ENCODE measurements around the gene DYDC2. TPM values are rescaled to one million over a fixed set of nuclear protein-coding genes. Genes with fewer than 3 reads are reported as not detected.

DYDC2 gene
- total and polyA plus RNA-seq, 9 of the 15 experiments (the other 6 are each of a cell fraction or from before 2014, with no cell fraction given), result 0.06 to 0.34 (median 0.15) TPM; not detected in 5

DNA sequence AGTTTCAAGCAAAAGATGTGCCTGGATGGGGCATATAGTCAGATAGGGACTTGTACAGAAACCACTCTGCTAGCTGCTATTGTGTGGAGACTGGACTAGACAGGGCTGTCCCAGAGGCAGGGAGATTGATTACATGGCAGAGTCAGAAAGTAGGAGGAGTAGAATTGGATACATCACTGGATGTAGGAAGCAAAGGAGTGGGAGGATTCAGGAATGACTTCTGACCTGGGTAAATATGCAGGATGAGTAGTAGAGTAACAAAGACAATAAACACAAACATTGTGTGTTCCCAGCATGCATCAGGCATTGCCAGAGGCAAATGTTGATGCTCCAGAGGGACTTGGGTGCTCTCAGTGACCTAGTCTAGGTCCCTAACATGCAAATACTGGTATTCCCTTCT lies 36.2 kb upstream of the DYDC2 start:
- H3K9me1 ChIP-seq (ENCODE audit: control insufficient read depth, insufficient read depth, low read length), result no peaks in the 10 kb centered on the region
- no peaks in the 10 kb centered on the region for H3K79me2 ChIP-seq (ENCODE audit: control insufficient read depth, insufficient read depth, low read length)
- no TSS peak for BruUV-seq (replicated peaks)
- H3K4me3 ChIP-seq, result no peak overlapping the region
- peaks cover 3 to 15% of the 10 kb centered on the region in 2 experiments; a peak in 2 of 5 replicates for H3K27me3 ChIP-seq (ENCODE audit: control insufficient read depth in 2 of 2, insufficient read depth in 2 of 2, low read length in 2 of 2)
- FAIRE-seq, result no peak
- no peaks in the 10 kb centered on the region for H3K36me3 ChIP-seq (ENCODE audit: control insufficient read depth, insufficient read depth, low read length)
- no peak overlapping the region for H3K9ac ChIP-seq (ENCODE audit: insufficient read depth in 1 of 2, low read depth in 2 of 2, low read length in 2 of 2)
- ChIA-PET POLR2A (no interaction called here), CTCF (ENCODE audit: low intra/inter-chr PET ratio) (no interaction called here)
- no peak overlapping the region for H2AFZ ChIP-seq (ENCODE audit: low read depth, low read length)
- no peak for TF ChIP-seq FUS (optimal IDR thresholded peaks at IDR 0.05; ENCODE audit: low read depth, low read length)
- TF ChIP-seq MTA1 (IDR thresholded peaks at IDR 0.05; ENCODE audit: borderline replicate concordance), result no peak
- no peak for TF ChIP-seq RBM34 (IDR thresholded peaks at IDR 0.05; ENCODE audit: borderline replicate concordance, insufficient read depth, low read length)
- no peak for TF ChIP-seq NFRKB (IDR thresholded peaks at IDR 0.05; ENCODE audit: low read depth)
- no peak for TF ChIP-seq POLR2H (tag; IDR thresholded peaks at IDR 0.05; ENCODE audit: low read depth)
- TF ChIP-seq HMGN3 (IDR thresholded peaks at IDR 0.05; ENCODE audit: borderline replicate concordance, extremely low read depth, insufficient read length, low read depth, low read length), result no peak
- no peak for TF ChIP-seq FOXK1 (CRISPR knock-in tag; IDR thresholded peaks at IDR 0.05; ENCODE audit: borderline replicate concordance)
- no peak for TF ChIP-seq ZC3H4 (CRISPR knock-in tag; IDR thresholded peaks at IDR 0.05; ENCODE audit: borderline replicate concordance)
- TF ChIP-seq NCOA2 (IDR thresholded peaks at IDR 0.05; ENCODE audit: partially characterized antibody in 2 of 2), result no peak
- no peak for TF ChIP-seq RFX5 (IDR thresholded peaks at IDR 0.05; ENCODE audit: low read depth, low read length)
- TF ChIP-seq, protein P1, sequence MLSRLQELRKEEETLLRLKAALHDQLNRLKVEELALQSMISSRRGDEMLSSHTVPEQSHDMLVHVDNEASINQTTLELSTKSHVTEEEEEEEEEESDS (CRISPR knock-in tag; IDR thresholded peaks at IDR 0.05), result no peak
- no peak for TF ChIP-seq ZBTB8A (IDR thresholded peaks at IDR 0.05; ENCODE audit: partially characterized antibody)
- TF ChIP-seq, protein P2, sequence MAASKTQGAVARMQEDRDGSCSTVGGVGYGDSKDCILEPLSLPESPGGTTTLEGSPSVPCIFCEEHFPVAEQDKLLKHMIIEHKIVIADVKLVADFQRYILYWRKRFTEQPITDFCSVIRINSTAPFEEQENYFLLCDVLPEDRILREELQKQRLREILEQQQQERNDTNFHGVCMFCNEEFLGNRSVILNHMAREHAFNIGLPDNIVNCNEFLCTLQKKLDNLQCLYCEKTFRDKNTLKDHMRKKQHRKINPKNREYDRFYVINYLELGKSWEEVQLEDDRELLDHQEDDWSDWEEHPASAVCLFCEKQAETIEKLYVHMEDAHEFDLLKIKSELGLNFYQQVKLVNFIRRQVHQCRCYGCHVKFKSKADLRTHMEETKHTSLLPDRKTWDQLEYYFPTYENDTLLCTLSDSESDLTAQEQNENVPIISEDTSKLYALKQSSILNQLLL (CRISPR knock-in tag; IDR thresholded peaks at IDR 0.05; ENCODE audit: borderline replicate concordance), result no peak
- no peak for DNase-seq (ENCODE audit: extremely low read depth in 1 of 4, low spot score in 3 of 4)
- H3K4me1 ChIP-seq (replicated peaks in 1 of 2; ENCODE audit: control insufficient read depth in 2 of 2, insufficient read depth in 2 of 2, low read length in 2 of 2), result peaks cover 0 to 2% of the 10 kb centered on the region in 2 experiments; a peak in 1 of 5 replicates
- no peak overlapping the region for H3K27ac ChIP-seq (ENCODE audit: extremely low read depth, low read depth, low read length)
- intact Hi-C loops (cut with micrococcal nuclease), result no loop called here
- in situ Hi-C loops (cut with MboI), result no loop called here
- H4K20me1 ChIP-seq (replicated peaks; ENCODE audit: control insufficient read depth, insufficient read depth, low read length), result no peaks in the 10 kb centered on the region
- H3K4me2 ChIP-seq (ENCODE audit: insufficient read depth, low read length), result no peak overlapping the region
- no peak for ATAC-seq
- H3K9me3 ChIP-seq (replicated peaks; ENCODE audit: control insufficient read depth, insufficient read depth, low read depth, low read length), result no peaks in the 10 kb centered on the region
